ENCODE data around the gene LSR.
"Not testable (repeated sequence)": the region's sequence is repeated elsewhere in the genome, so short reads cannot be mapped to it uniquely, and the experiment has no call there.

Gene LSR

GRCh38 chr19:35285095-35285449 is 36.3 kb downstream of the LSR start:
- DNase-seq (ENCODE audit: low read depth in 2 of 2): no peak

GRCh38 chr19:35285465-35285864 is 36.7 kb downstream of the LSR start:
- DNase-seq (ENCODE audit: low read depth in 2 of 2): not testable (repeated sequence)

DNA sequence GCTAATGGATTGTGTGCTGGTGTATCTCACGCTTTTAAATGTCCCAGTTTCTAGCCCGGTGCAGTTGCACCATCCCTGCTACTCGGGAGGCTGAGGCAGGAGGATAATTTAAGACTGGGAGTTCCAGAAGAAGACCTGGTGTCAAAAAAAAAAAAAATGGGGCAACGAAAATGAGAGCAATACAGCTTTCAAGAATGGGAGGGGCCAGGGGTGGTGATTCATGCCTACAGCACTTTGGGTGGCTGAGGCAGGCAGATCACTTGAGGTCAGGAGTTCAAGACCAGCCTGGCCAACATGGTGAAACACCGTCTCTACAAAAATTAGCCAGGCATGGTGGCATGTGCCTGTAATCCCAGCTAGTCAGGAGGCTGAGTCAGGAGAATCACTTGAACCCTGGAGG is 37.3 kb downstream of the LSR start:
- DNase-seq (ENCODE audit: low read depth in 2 of 2): not testable (repeated sequence)

GRCh38 chr19:35287713-35288112 is 38.9 kb downstream of the LSR start:
- no peak for DNase-seq (ENCODE audit: low read depth in 2 of 2)

GRCh38 chr19:35288331-35288730 is 39.5 kb downstream of the LSR start:
- no peak for DNase-seq (ENCODE audit: low read depth in 2 of 2)

DNA sequence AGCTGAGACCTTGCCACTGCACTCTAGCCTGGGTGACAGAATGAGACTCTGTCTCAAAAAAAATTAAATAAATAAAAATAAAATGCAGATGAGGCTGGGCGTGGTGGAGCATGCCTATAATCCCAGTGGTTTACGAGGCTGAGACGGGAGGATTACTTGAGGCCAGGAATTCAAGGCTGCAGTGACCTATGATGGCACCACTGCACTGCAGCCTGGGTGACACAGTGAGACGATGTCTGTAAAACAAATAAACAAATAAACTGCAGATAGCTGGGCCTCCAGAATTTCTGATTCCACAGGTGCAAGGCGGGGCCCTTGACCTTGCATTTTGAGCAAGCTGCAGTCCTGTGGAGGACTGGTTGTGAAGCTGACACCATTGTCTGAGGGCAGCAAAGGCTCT is 40.1 kb downstream of the LSR start:
- DNase-seq (ENCODE audit: low read depth in 2 of 2): no peak

- DNase-seq (ENCODE audit: low read depth in 2 of 2): no peak
Measured at GRCh38 chr19:35290381-35291127, 41.8 kb downstream of the LSR start.

- no peak for DNase-seq (ENCODE audit: low read depth in 2 of 2)
Measured at GRCh38 chr19:35291259-35291658, 42.5 kb downstream of the LSR start.

- DNase-seq (ENCODE audit: low read depth in 2 of 2): no peak
Measured at GRCh38 chr19:35291916-35292315, 43.1 kb downstream of the LSR start, which contains the start of gene MAG. Gene MAG (plus strand): TSS chr19:35292161. CDS start chr19:35295409, 3,248 bp downstream.

DNA sequence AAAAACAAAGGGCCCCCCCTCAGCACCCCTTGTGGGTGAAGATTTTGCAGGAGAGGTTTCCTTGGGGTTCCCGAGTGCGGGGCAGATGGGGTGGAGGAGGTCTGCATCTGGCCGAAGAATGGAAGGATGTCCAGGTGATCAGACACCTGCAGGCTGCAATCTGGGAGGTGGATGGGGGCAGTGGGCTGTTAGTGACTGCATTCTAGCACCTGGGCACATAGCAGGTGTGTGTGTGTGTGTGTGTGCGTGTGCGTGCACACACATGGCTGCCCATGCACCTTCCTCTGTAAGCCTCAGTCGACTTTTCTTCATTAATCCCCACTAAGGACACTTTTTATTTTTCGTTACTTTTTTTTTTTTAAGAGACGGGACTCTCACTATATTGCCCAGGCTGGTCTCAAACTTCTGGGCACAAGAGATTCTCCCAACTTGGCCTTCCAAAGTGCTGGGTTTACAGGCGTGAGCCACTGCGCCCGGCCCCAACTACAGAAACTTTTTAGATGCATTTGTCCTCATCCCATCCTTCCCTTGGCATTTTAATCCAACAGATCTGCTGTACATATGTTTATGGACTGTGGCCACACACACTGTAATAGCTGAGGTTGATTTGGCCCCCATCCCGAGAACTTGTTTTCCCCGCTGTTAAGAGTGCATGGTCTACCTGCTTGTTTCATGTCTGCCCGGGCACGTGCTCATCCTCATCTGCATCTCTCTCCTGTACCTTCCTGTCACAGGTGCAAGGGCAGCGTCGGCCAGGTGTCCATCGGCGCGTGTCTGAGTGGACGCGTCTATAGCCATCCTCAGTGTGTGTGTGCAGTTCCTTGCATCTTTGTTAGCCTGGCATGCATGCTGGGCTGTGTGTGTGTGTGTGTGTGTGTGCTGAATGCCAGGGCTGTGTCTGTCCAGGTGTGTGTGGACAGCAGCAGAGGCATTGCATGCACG is 43.9 kb downstream of the LSR start:
- DNase-seq (ENCODE audit: low read depth in 2 of 2): no peak

DNA sequence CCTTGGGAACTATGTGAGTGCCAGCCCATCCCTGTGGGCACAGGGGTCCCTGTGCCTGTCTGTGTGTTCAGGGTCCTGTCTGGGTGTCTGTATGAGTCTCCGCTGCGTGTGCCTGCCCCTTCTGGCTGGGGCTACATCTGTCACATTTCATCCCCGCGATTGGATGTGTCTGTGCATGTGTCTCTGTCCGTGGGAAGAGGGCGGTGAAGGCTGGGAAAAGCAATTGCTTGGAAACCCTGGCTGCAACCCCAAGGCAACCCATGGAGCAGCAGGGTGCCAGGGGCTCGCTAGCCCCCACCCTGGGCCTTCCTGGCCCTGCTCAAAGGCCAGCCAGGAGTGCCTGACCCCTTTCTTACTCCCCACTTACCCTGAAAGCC is 44.5 kb downstream of the LSR start:
- no peak for DNase-seq (ENCODE audit: low read depth in 2 of 2)

DNA sequence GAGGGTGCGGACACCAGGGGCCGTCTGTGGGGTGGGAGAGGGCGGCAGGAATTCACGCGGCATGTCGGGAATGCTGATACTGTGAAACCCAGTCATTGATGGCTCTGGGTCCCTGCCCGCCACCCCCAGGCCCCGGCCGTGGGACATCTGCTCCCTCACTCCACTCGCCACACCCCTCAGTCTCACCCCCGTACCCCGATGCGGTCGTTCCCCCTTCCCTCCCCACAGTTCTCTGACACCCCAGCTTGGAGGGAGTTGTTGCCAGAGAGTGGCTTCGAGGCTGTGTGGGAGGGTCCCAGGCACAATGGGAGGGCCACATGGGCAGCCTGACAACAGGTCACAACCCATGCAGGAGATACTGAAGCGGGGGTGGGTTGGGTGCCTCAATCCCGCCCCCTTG is 45.0 kb downstream of the LSR start:
- no peak for DNase-seq (ENCODE audit: low read depth in 2 of 2)

GRCh38 chr19:35294328-35294727 is 45.5 kb downstream of the LSR start:
- no peak for DNase-seq (ENCODE audit: low read depth in 2 of 2)

DNA sequence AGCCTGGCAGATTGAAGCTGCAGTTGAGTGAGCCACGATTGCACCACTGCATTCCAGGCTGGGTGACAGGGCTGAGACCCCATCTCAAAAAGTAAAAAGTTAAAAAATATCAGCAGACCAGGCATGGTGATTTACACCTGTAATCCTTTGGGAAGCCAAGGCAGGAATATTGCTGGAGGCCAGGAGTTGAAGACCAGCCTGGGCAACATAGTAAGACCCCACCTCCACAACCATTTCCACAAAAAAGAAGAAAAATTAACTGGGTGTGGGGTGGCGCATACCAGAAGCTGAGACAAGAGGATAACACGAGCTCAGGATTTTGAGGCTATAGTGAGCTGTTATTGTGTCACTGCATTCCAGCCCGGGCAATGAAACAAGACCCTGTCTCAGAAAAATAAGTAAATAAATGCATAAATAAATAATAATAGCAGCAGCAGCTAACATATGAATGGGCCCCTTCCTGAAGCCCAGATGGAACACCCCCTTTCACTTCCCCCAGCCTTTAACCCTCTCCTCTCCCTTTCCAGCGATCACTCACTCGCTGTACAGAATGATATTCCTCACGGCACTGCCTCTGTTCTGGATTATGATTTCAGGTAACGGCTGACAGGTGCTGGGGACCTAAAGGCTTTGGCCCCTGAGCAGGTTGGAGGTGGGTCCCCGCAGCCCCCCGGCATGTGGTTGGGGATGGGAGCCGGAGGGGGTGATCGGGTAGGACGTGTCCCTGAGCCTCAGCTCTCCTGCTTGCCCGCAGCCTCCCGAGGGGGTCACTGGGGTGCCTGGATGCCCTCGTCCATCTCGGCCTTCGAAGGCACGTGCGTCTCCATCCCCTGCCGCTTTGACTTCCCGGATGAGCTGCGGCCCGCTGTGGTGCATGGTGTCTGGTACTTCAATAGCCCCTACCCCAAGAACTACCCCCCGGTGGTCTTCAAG is 46.3 kb downstream of the LSR start:
- DNase-seq (ENCODE audit: low read depth in 2 of 2): no peak

DNA sequence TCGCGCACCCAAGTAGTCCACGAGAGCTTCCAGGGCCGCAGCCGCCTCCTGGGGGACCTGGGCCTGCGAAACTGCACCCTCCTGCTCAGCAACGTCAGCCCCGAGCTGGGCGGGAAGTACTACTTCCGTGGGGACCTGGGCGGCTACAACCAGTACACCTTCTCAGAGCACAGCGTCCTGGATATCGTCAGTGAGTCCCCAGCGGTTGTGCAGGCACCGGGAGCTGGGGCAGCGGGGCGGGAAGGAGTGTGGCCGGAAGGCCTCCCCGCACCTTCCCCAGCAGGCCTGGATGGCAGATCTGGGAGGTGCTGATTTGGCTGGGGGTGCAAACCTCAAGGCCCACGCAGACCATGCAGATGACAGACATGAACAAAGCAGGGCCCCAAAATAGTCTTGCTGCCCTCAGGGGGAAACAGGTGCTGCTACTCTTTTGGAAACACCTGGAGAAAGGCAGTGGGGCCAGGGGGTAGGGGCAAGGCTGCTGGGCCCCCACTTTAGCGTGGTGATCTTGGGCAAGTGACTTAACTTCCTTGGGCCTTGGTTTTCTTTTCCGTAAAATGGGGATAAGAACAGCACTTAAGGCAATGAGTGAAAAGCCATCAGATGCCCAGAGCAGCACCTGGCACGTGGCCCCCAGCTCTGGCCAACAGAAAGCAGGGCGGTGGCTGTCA is 47.1 kb downstream of the LSR start:
- DNase-seq (ENCODE audit: low read depth in 2 of 2): no peak

DNA sequence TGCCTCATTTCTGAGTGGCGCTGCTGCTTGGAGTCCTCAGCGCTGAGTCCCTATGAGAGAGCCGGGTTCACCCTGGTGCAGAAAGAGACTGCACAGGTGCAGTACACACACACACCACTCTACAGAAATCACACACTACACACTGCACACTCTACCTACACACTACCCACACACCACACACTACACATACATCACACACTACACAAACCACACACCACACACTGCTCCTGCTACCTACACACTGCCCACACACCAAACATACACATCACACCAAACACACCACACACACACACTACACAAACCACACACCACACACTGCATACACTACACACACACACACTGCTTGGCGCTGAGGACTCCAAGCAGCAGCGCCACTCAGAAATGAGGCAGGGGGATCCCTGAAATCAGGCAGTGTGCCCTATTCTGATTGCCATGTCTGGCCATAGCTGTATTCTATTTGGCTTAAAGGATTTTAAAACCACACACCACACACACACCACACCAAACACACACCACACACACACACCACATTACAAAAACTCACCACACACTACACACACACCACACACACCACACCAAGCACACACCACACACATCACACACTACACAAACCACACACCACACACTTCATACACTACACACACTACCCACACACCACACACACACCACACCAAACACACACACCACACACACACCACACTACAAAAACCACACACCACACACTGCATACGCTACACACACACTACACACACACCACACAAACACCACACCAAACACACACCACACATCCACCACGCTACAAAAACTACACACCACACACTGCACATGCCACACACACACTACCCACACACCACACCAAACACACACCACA is 48.1 kb downstream of the LSR start:
- DNase-seq (ENCODE audit: low read depth in 2 of 2): no peak

DNA sequence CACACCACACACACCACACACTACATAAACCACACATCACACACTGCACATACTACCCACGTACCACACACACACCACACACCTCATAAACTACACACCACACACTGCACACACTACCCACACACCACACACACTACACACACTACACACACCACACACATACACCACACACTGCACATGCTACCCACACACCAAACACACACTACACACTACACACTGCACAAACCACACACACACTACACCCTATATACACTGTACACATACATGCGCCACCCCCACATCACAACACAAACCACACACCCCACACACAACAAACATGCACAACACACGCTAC is 48.7 kb downstream of the LSR start:
- DNase-seq (ENCODE audit: low read depth in 2 of 2): no peak

GRCh38 chr19:35297922-35298321 is 49.1 kb downstream of the LSR start:
- no peak for DNase-seq (ENCODE audit: low read depth in 2 of 2)

DNA sequence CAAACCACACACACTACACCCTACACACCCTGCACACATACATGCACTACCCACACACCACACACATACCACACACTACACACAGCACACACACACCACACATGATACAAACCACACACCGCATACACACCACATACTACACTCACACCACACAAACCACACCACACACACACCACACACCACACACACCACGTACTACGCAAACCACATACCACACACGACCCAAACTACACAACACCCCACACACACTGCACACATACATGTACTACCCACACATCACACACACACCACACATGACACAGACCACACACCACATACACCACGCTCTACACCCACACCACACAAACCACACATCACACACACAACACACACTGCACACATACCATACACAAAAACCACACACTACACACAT is 49.8 kb downstream of the LSR start:
- no peak for DNase-seq (ENCODE audit: low read depth in 2 of 2)

DNA sequence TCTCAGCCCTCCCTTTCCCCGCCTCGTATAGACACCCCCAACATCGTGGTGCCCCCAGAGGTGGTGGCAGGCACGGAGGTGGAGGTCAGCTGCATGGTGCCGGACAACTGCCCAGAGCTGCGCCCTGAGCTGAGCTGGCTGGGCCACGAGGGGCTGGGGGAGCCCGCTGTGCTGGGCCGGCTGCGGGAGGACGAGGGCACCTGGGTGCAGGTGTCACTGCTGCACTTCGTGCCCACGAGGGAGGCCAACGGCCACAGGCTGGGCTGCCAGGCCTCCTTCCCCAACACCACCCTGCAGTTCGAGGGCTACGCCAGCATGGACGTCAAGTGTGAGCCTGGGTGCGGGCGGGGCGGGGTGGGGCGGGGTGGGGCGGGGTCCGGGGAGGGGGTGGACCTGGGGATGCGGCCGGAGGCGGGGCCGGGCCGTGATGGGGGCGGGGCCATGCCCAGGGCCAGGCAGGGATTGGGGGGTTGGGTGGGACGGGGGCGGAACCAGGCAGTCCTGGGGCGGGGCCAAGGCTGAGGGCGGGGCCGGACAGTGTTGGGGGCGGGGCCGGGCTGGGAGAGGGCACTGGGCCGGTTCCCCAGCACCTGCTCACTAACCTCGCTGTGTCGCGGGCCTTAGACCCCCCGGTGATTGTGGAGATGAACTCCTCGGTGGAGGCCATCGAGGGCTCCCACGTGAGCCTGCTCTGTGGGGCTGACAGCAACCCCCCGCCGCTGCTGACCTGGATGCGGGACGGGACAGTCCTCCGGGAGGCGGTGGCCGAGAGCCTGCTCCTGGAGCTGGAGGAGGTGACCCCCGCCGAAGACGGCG is 50.9 kb downstream of the LSR start:
- no peak for DNase-seq (ENCODE audit: low read depth in 2 of 2)
